Measurements from ENCODE around the gene EML5. TPM values are rescaled to one million over a fixed set of nuclear protein-coding genes. Genes with fewer than 3 reads are reported as not detected.

Gene EML5
- total and polyA plus RNA-seq, 2 experiments from 2014 or later, result 0.18 to 1.6 TPM

DNA sequence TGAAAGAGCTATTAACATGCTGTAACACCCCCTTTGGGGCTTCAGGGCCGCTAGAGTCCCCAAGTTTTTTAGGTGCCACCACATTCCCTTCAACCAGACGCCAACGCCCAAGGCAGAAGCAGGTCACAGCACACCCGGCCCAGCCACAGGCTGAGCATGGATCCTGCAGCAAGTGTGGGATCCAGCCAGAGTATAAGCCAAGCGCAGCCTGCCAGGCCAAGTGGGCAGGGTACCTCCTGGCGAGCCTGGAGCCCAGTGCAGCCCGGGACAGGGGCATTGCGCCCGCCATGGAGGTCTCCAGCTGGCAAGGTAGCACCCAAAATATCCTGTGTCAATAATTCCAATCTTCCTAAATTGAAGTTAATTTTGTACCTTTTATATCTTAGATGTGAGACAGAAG is 55.5 kb downstream of the EML5 start (continued):
- TF ChIP-seq, protein P1, sequence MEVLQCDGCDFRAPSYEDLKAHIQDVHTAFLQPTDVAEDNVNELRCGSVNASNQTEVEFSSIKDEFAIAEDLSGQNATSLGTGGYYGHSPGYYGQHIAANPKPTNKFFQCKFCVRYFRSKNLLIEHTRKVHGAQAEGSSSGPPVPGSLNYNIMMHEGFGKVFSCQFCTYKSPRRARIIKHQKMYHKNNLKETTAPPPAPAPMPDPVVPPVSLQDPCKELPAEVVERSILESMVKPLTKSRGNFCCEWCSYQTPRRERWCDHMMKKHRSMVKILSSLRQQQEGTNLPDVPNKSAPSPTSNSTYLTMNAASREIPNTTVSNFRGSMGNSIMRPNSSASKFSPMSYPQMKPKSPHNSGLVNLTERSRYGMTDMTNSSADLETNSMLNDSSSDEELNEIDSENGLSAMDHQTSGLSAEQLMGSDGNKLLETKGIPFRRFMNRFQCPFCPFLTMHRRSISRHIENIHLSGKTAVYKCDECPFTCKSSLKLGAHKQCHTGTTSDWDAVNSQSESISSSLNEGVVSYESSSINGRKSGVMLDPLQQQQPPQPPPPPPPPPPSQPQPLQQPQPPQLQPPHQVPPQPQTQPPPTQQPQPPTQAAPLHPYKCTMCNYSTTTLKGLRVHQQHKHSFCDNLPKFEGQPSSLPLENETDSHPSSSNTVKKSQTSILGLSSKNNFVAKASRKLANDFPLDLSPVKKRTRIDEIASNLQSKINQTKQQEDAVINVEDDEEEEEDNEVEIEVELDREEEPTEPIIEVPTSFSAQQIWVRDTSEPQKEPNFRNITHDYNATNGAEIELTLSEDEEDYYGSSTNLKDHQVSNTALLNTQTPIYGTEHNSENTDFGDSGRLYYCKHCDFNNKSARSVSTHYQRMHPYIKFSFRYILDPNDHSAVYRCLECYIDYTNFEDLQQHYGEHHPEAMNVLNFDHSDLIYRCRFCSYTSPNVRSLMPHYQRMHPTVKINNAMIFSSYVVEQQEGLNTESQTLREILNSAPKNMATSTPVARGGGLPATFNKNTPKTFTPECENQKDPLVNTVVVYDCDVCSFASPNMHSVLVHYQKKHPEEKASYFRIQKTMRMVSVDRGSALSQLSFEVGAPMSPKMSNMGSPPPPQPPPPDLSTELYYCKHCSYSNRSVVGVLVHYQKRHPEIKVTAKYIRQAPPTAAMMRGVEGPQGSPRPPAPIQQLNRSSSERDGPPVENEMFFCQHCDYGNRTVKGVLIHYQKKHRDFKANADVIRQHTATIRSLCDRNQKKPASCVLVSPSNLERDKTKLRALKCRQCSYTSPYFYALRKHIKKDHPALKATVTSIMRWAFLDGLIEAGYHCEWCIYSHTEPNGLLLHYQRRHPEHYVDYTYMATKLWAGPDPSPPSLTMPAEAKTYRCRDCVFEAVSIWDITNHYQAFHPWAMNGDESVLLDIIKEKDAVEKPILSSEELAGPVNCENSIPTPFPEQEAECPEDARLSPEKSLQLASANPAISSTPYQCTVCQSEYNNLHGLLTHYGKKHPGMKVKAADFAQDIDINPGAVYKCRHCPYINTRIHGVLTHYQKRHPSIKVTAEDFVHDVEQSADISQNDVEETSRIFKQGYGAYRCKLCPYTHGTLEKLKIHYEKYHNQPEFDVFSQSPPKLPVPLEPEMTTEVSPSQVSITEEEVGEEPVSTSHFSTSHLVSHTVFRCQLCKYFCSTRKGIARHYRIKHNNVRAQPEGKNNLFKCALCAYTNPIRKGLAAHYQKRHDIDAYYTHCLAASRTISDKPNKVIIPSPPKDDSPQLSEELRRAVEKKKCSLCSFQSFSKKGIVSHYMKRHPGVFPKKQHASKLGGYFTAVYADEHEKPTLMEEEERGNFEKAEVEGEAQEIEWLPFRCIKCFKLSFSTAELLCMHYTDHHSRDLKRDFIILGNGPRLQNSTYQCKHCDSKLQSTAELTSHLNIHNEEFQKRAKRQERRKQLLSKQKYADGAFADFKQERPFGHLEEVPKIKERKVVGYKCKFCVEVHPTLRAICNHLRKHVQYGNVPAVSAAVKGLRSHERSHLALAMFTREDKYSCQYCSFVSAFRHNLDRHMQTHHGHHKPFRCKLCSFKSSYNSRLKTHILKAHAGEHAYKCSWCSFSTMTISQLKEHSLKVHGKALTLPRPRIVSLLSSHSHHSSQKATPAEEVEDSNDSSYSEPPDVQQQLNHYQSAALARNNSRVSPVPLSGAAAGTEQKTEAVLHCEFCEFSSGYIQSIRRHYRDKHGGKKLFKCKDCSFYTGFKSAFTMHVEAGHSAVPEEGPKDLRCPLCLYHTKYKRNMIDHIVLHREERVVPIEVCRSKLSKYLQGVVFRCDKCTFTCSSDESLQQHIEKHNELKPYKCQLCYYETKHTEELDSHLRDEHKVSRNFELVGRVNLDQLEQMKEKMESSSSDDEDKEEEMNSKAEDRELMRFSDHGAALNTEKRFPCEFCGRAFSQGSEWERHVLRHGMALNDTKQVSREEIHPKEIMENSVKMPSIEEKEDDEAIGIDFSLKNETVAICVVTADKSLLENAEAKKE (CRISPR knock-in tag; IDR thresholded peaks at IDR 0.05), result no peak
- no peak for TF ChIP-seq EZH2 (IDR thresholded peaks at IDR 0.05; ENCODE audit: low read depth, unreplicated experiment)
- no peak for TF ChIP-seq ZNF114 (CRISPR knock-in tag; IDR thresholded peaks at IDR 0.05)
- TF ChIP-seq NANOG (IDR thresholded peaks at IDR 0.05; ENCODE audit: borderline replicate concordance), result no peak
- TF ChIP-seq STAT1 (IDR thresholded peaks at IDR 0.05; ENCODE audit: unreplicated experiment), result no peak
- no peak for TF ChIP-seq EZH2phosphoT487 (IDR thresholded peaks at IDR 0.05; ENCODE audit: unreplicated experiment)
- TF ChIP-seq, protein P2, sequence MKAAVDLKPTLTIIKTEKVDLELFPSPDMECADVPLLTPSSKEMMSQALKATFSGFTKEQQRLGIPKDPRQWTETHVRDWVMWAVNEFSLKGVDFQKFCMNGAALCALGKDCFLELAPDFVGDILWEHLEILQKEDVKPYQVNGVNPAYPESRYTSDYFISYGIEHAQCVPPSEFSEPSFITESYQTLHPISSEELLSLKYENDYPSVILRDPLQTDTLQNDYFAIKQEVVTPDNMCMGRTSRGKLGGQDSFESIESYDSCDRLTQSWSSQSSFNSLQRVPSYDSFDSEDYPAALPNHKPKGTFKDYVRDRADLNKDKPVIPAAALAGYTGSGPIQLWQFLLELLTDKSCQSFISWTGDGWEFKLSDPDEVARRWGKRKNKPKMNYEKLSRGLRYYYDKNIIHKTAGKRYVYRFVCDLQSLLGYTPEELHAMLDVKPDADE (IDR thresholded peaks at IDR 0.05), result no peak
- TF ChIP-seq CREB1 (CRISPR knock-in tag; IDR thresholded peaks at IDR 0.05; ENCODE audit: low read depth), result no peak
- no peak for TF ChIP-seq JUNB (IDR thresholded peaks at IDR 0.05; ENCODE audit: unreplicated experiment)

- Histone ChIP-seq H3K4me1 (ENCODE audit: insufficient read depth) (0 out of 2 replicates have a peak, but pooled peaks cover 3% of the 10 kb centered on the region), H3K36me3 (ENCODE audit: insufficient read depth) (no peaks in the 10 kb centered on the region), H3K27ac (ENCODE audit: low read depth) (no peak overlapping the region), H2AFZ (no peak overlapping the region), H3K4me3 (no peak overlapping the region), H3F3A (replicated peaks; ENCODE audit: low read depth) (no peaks in the 10 kb centered on the region), H4K20me1 (replicated peaks; ENCODE audit: insufficient read depth) (no peaks in the 10 kb centered on the region), H3K27me3 (ENCODE audit: insufficient read depth) (no peaks in the 10 kb centered on the region), H3K9me2 (ENCODE audit: insufficient read depth) (no peaks in the 10 kb centered on the region), H3K4me2 (no peak overlapping the region), H3K79me2 (replicated peaks; ENCODE audit: insufficient read depth) (no peaks in the 10 kb centered on the region)
- no peaks in the 10 kb centered on the region for H3K27me3 Mint-ChIP-seq (ENCODE audit: insufficient read depth, low read depth, poor library complexity)
- ATAC-seq, result no peak
- no peak for TF ChIP-seq EZH2phosphoT487 (IDR thresholded peaks at IDR 0.05; ENCODE audit: unreplicated experiment)
- TF ChIP-seq POLR2AphosphoS5 (IDR thresholded peaks at IDR 0.05; ENCODE audit: low read depth), result no peak
- TF ChIP-seq CREB1 (CRISPR knock-in tag; IDR thresholded peaks at IDR 0.05; ENCODE audit: low read depth), result no peak
- H3K9me3 Mint-ChIP-seq, result no peaks in the 10 kb centered on the region; the same call in 1 of the 3 replicates
- H3K4me3 Mint-ChIP-seq, result no peak overlapping the region
- H3K36me3 Mint-ChIP-seq (ENCODE audit: low read depth), result no peaks in the 10 kb centered on the region; the same call in 2 of the 3 replicates
- DNase-seq (ENCODE audit: low spot score), result no peak
- no peaks in the 10 kb centered on the region for H3K4me1 Mint-ChIP-seq
- no peak overlapping the region for H3K27ac Mint-ChIP-seq
These were observed 59.6 kb downstream of the EML5 start for GRCh38 chr14:88733121-88733520.

Measured in GM23338 (cell line).